ENCODE measurements around the gene TMEFF2. TPM values are rescaled to one million over a fixed set of nuclear protein-coding genes. Genes with fewer than 3 reads are reported as not detected.

The TMEFF2 gene
- total and polyA plus RNA-seq, 10 of the 15 experiments (the other 5 are each of a cell fraction or from before 2014, with no cell fraction given): not detected

- Histone ChIP-seq H3K79me2 (ENCODE audit: control insufficient read depth, insufficient read depth, low read length) (no peaks in the 10 kb centered on the region), H4K20me1 (ENCODE audit: control insufficient read depth, insufficient read depth) (no peaks in the 10 kb centered on the region), H3K27ac (ENCODE audit: control insufficient read depth, insufficient read depth) (no peak overlapping the region), H3K27me3 (replicated peaks in 1 of 2; ENCODE audit: control insufficient read depth in 2 of 2, insufficient read depth in 2 of 2, low read length in 1 of 2) (no peaks in the 10 kb centered on the region), H3K9me3 (replicated peaks; ENCODE audit: control insufficient read depth, insufficient read depth, low read length) (no peaks in the 10 kb centered on the region), H3K9ac (ENCODE audit: control insufficient read depth, insufficient read depth, low read length) (no peak overlapping the region), H2AFZ (ENCODE audit: control insufficient read depth, low read depth, low read length) (no peak overlapping the region), H3K4me3 (no peak overlapping the region), H3K4me2 (ENCODE audit: control insufficient read depth, insufficient read depth) (no peak overlapping the region), H3K4me1 (ENCODE audit: control insufficient read depth, insufficient read depth, low read length) (no peaks in the 10 kb centered on the region), H3K36me3 (ENCODE audit: control insufficient read depth in 2 of 2, insufficient read depth in 2 of 2, low read length in 1 of 2) (no peaks in the 10 kb centered on the region)
- TF ChIP-seq, protein P1, sequence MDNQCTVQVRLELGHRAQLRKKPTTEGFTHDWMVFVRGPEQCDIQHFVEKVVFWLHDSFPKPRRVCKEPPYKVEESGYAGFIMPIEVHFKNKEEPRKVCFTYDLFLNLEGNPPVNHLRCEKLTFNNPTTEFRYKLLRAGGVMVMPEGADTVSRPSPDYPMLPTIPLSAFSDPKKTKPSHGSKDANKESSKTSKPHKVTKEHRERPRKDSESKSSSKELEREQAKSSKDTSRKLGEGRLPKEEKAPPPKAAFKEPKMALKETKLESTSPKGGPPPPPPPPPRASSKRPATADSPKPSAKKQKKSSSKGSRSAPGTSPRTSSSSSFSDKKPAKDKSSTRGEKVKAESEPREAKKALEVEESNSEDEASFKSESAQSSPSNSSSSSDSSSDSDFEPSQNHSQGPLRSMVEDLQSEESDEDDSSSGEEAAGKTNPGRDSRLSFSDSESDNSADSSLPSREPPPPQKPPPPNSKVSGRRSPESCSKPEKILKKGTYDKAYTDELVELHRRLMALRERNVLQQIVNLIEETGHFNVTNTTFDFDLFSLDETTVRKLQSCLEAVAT (IDR thresholded peaks at IDR 0.05): no peak
- TF ChIP-seq STAT3 (IDR thresholded peaks at IDR 0.05; ENCODE audit: low read depth, low read length) (no peak), POLR2AphosphoS2 (IDR thresholded peaks at IDR 0.05; ENCODE audit: low read depth, low read length) (no peak), CREM (IDR thresholded peaks at IDR 0.05; ENCODE audit: low read depth) (no peak), RB1 (IDR thresholded peaks at IDR 0.05; ENCODE audit: borderline replicate concordance) (no peak), ZNF622 (IDR thresholded peaks at IDR 0.05) (no peak), SREBF1 (IDR thresholded peaks at IDR 0.05; ENCODE audit: low read length) (no peak), GABPA (IDR thresholded peaks at IDR 0.05; ENCODE audit: low read depth) (no peak), CEBPZ (IDR thresholded peaks at IDR 0.05; ENCODE audit: low read depth, low read length) (no peak), ZNF384 (IDR thresholded peaks at IDR 0.05; ENCODE audit: borderline replicate concordance, low read depth, low read length) (no peak), WRNIP1 (IDR thresholded peaks at IDR 0.05; ENCODE audit: borderline replicate concordance, low read depth, low read length) (no peak), CEBPB (IDR thresholded peaks at IDR 0.05; ENCODE audit: borderline replicate concordance in 1 of 2, low read depth in 2 of 2, low read length in 2 of 2) (no peak), ESRRA (IDR thresholded peaks at IDR 0.05; ENCODE audit: low read length) (no peak), KLF5 (IDR thresholded peaks at IDR 0.05; ENCODE audit: partially characterized antibody) (no peak), TCF12 (IDR thresholded peaks at IDR 0.05; ENCODE audit: low read depth, low read length) (no peak)
- TF ChIP-seq, protein P2, sequence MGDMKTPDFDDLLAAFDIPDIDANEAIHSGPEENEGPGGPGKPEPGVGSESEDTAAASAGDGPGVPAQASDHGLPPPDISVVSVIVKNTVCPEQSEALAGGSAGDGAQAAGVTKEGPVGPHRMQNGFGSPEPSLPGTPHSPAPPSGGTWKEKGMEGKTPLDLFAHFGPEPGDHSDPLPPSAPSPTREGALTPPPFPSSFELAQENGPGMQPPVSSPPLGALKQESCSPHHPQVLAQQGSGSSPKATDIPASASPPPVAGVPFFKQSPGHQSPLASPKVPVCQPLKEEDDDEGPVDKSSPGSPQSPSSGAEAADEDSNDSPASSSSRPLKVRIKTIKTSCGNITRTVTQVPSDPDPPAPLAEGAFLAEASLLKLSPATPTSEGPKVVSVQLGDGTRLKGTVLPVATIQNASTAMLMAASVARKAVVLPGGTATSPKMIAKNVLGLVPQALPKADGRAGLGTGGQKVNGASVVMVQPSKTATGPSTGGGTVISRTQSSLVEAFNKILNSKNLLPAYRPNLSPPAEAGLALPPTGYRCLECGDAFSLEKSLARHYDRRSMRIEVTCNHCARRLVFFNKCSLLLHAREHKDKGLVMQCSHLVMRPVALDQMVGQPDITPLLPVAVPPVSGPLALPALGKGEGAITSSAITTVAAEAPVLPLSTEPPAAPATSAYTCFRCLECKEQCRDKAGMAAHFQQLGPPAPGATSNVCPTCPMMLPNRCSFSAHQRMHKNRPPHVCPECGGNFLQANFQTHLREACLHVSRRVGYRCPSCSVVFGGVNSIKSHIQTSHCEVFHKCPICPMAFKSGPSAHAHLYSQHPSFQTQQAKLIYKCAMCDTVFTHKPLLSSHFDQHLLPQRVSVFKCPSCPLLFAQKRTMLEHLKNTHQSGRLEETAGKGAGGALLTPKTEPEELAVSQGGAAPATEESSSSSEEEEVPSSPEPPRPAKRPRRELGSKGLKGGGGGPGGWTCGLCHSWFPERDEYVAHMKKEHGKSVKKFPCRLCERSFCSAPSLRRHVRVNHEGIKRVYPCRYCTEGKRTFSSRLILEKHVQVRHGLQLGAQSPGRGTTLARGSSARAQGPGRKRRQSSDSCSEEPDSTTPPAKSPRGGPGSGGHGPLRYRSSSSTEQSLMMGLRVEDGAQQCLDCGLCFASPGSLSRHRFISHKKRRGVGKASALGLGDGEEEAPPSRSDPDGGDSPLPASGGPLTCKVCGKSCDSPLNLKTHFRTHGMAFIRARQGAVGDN (IDR thresholded peaks at IDR 0.05): no peak
- ChIA-PET CTCF (no interaction called here), POLR2A (no interaction called here), RAD21 (ENCODE audit: unreplicated experiment) (no interaction called here), SMC1A (ENCODE audit: uncharacterized antibody, unreplicated experiment) (no interaction called here)
- ATAC-seq (no peak), FAIRE-seq (no peak), DNase-seq (ENCODE audit: low read depth, low spot score) (no peak)
- WGBS (ENCODE audit: insufficient coverage, insufficient replicate concordance, low lambda C conversion rate, missing lambda C conversion rate): 43% methylated on average over 4 of the region's 4 CpGs
- BruUV-seq (replicated peaks): no TSS peak
- intact Hi-C loops (cut with micrococcal nuclease; ENCODE audit: unreplicated experiment) (no loop called here), in situ Hi-C loops (cut with MboI) (no loop called here)
These were observed 41.4 kb upstream of the TMEFF2 start for GRCh38 chr2:192236136-192236535.
